ENCODE measurements around the gene GRXCR1. TPM values are rescaled to one million over a fixed set of nuclear protein-coding genes. Genes with fewer than 3 reads are reported as not detected.

The GRXCR1 gene
- polyA plus RNA-seq, 1 donor (not counting 4 experiments of a cell fraction or from before 2014, with no cell fraction given), result not detected

DNA sequence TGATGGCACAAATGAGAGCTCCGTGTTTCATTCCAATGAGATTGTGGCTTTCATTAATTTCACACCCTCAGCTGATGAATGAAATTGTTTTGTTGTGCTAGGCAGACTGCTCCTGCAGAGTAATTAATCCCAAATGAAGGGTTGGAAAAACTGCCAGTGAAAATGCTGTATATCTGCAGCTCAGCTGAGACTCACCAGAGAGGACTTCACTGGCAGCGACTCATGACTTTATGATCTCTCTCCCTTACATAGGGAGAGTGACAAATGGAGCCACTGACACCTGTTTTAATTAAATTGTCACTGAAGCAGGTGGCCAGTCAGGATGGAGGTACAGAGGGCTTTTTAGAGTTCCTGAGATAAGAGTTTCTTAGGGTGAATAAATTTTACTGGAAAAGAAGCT, 24.8 kb downstream of the GRXCR1 start:
- Histone ChIP-seq H3K79me2 (ENCODE audit: control insufficient read depth, insufficient read depth, low read length) (no peaks in the 10 kb centered on the region), H4K20me1 (ENCODE audit: control insufficient read depth, extremely low read depth, insufficient read depth, low read length) (no peaks in the 10 kb centered on the region), H3K4me3 (ENCODE audit: control insufficient read depth in 2 of 3, extremely low read depth in 1 of 3, insufficient read depth in 2 of 3, low read depth in 1 of 3, low read length in 3 of 3) (no peak overlapping the region), H3K4me2 (ENCODE audit: control insufficient read depth, extremely low read depth, insufficient read depth, low read depth, low read length) (no peak overlapping the region), H3K36me3 (ENCODE audit: control insufficient read depth in 2 of 2, extremely low read depth in 1 of 2, insufficient read depth in 2 of 2, low read length in 2 of 2) (no peaks in the 10 kb centered on the region), H2AFZ (ENCODE audit: control insufficient read depth, low read length) (no peak overlapping the region), H3K4me1 (ENCODE audit: control insufficient read depth, extremely low read depth, insufficient read depth, low read length) (no peaks in the 10 kb centered on the region), H3K27me3 (ENCODE audit: control insufficient read depth, extremely low read depth, insufficient read depth, low read length) (no peaks in the 10 kb centered on the region), H3K9me3 (ENCODE audit: control insufficient read depth, low read depth, low read length) (no peaks in the 10 kb centered on the region), H3K27ac (ENCODE audit: control insufficient read depth, insufficient read depth, low read length) (no peak overlapping the region), H3K9me1 (ENCODE audit: control insufficient read depth, extremely low read depth, insufficient read depth, low read length) (no peaks in the 10 kb centered on the region), H3K9ac (ENCODE audit: control insufficient read depth, extremely low read depth, insufficient read depth, low read length) (no peak overlapping the region)
- dilution Hi-C loops (cut with MboI; ENCODE audit: extremely low pct_ligation_motif_present, low sequenced_read_pairs), result no loop called here
- no peak for TF ChIP-seq EZH2 (IDR thresholded peaks at IDR 0.05; ENCODE audit: low read length)
- TF ChIP-seq, protein P1, sequence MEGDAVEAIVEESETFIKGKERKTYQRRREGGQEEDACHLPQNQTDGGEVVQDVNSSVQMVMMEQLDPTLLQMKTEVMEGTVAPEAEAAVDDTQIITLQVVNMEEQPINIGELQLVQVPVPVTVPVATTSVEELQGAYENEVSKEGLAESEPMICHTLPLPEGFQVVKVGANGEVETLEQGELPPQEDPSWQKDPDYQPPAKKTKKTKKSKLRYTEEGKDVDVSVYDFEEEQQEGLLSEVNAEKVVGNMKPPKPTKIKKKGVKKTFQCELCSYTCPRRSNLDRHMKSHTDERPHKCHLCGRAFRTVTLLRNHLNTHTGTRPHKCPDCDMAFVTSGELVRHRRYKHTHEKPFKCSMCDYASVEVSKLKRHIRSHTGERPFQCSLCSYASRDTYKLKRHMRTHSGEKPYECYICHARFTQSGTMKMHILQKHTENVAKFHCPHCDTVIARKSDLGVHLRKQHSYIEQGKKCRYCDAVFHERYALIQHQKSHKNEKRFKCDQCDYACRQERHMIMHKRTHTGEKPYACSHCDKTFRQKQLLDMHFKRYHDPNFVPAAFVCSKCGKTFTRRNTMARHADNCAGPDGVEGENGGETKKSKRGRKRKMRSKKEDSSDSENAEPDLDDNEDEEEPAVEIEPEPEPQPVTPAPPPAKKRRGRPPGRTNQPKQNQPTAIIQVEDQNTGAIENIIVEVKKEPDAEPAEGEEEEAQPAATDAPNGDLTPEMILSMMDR (optimal IDR thresholded peaks at IDR 0.05 in 1 of 3, IDR thresholded peaks at IDR 0.05 in 1 of 3, conservative IDR thresholded peaks at IDR 0.05 in 1 of 3; ENCODE audit: extremely low read depth in 1 of 3, insufficient read depth in 2 of 3, low read length in 3 of 3), result no peak
- DNase-seq (ENCODE audit: low read depth, low spot score) (no peak), FAIRE-seq (no peak)

DNA sequence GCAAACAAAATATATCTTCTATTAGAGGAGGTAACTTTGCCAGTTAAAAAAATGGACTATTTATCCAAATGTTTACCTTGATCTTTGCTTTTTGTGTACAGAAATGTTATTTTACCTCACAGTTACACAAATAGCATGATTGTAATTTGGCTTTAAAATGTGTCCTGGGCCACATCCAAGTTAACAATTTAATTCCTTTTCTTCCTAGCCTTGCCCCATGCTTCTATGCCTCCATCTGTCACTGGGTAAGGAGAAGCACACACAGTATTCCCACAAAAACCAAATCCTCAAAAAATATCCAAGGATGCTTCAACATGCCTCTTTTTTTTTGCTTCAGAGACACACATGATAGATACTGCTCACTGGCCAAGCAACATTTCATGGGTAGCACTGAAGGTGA, 30.9 kb downstream of the GRXCR1 start:
- no peaks in the 10 kb centered on the region for H4K20me1 ChIP-seq (ENCODE audit: control insufficient read depth, extremely low read depth, insufficient read depth, low read length)
- no peak overlapping the region for H3K27ac ChIP-seq (ENCODE audit: control insufficient read depth, insufficient read depth, low read length)
- DNase-seq (ENCODE audit: low read depth, low spot score), result no peak
- no peaks in the 10 kb centered on the region for H3K36me3 ChIP-seq (ENCODE audit: control insufficient read depth in 2 of 2, extremely low read depth in 1 of 2, insufficient read depth in 2 of 2, low read length in 2 of 2)
- no peaks in the 10 kb centered on the region for H3K9me3 ChIP-seq (ENCODE audit: control insufficient read depth, low read depth, low read length)
- no peaks in the 10 kb centered on the region for H3K79me2 ChIP-seq (ENCODE audit: control insufficient read depth, insufficient read depth, low read length)
- dilution Hi-C loops (cut with MboI; ENCODE audit: extremely low pct_ligation_motif_present, low sequenced_read_pairs), result no loop called here
- TF ChIP-seq EZH2 (IDR thresholded peaks at IDR 0.05; ENCODE audit: low read length), result no peak
- TF ChIP-seq, protein P1 (optimal IDR thresholded peaks at IDR 0.05 in 1 of 3, IDR thresholded peaks at IDR 0.05 in 1 of 3, conservative IDR thresholded peaks at IDR 0.05 in 1 of 3; ENCODE audit: extremely low read depth in 1 of 3, insufficient read depth in 2 of 3, low read length in 3 of 3), result no peak
- H3K9ac ChIP-seq (ENCODE audit: control insufficient read depth, extremely low read depth, insufficient read depth, low read length), result no peak overlapping the region
- no peak overlapping the region for H3K4me3 ChIP-seq (ENCODE audit: control insufficient read depth in 2 of 3, extremely low read depth in 1 of 3, insufficient read depth in 2 of 3, low read depth in 1 of 3, low read length in 3 of 3)
- FAIRE-seq, result no peak
- H3K4me1 ChIP-seq (ENCODE audit: control insufficient read depth, extremely low read depth, insufficient read depth, low read length), result no peaks in the 10 kb centered on the region
- H2AFZ ChIP-seq (ENCODE audit: control insufficient read depth, low read length), result no peak overlapping the region
- H3K27me3 ChIP-seq (ENCODE audit: control insufficient read depth, extremely low read depth, insufficient read depth, low read length), result no peaks in the 10 kb centered on the region
- H3K4me2 ChIP-seq (ENCODE audit: control insufficient read depth, extremely low read depth, insufficient read depth, low read depth, low read length), result no peak overlapping the region
- H3K9me1 ChIP-seq (ENCODE audit: control insufficient read depth, extremely low read depth, insufficient read depth, low read length), result no peaks in the 10 kb centered on the region

Measured in keratinocyte (primary cell).